Lower leg skin (tissue), 3 donors: ENCODE results near the gene DAB1.

Experiments used
- POLR2A ChIP-seq, 2 donors: fragments of 450-650 bp; IDR thresholded peaks; one replicate each; pipeline ENCODE4 v1.6.1; 2016 to 2017; ENCODE audit warnings: antibody characterized with exemption in 2 of 2, mild to moderate bottlenecking in 1 of 2, moderate library complexity in 1 of 2
- TF ChIP-seq, protein P1 (sequence below), 3 donors: fragments of 450-650 bp; IDR thresholded peaks; one replicate each; pipeline ENCODE4 v1.5.1; 2016; ENCODE audit warnings: antibody characterized with exemption in 3 of 3, mild to moderate bottlenecking in 3 of 3, moderate library complexity in 2 of 3

DNA sequence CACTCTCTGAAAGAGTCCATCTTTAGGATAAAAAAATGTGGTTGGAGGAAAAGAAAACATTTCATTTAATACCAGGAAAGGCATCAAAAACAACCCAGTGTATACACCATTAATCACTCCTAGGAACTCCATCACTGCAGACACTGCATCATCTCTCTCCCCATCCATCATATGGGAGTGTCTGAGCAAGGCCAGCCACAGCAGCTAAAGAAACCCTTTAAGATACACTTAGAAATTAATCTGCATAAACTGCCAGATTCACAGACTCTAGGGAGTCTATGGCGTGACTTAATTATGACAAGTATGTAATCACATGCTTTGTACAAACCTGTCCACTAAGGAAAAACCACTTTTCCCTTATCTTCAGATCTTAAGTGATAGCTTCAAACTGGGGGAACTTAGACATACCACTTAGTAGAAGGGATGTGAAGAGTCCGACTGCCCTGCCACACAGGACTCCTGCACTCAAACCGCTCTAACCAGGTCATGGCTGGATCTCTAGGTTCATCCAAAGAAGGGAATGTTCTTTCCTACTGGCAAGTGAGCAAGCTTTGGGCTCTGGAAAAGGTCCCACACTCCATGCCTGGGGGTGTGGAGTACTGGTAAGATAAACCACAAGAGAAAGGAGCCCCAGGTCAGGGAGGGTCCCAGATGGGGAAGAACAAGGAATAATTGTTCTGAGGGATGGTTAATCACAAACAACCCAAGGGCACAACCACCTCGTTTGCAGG is 397.1 kb downstream of the DAB1 start:
- TF ChIP-seq POLR2A (IDR thresholded peaks at IDR 0.05), result no peak
- TF ChIP-seq, protein P1, sequence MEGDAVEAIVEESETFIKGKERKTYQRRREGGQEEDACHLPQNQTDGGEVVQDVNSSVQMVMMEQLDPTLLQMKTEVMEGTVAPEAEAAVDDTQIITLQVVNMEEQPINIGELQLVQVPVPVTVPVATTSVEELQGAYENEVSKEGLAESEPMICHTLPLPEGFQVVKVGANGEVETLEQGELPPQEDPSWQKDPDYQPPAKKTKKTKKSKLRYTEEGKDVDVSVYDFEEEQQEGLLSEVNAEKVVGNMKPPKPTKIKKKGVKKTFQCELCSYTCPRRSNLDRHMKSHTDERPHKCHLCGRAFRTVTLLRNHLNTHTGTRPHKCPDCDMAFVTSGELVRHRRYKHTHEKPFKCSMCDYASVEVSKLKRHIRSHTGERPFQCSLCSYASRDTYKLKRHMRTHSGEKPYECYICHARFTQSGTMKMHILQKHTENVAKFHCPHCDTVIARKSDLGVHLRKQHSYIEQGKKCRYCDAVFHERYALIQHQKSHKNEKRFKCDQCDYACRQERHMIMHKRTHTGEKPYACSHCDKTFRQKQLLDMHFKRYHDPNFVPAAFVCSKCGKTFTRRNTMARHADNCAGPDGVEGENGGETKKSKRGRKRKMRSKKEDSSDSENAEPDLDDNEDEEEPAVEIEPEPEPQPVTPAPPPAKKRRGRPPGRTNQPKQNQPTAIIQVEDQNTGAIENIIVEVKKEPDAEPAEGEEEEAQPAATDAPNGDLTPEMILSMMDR (IDR thresholded peaks at IDR 0.05), result no peak
